ENCODE measurements around the gene BLOC1S4. TPM values are rescaled to one million over a fixed set of nuclear protein-coding genes. Genes with fewer than 3 reads are reported as not detected.

Gene BLOC1S4
- polyA plus RNA-seq, 1 of the 3 experiments (the other 2 are of a cell fraction), result 22.1 TPM

- H3K4me2 ChIP-seq, result no peak overlapping the region
- TF ChIP-seq RAD21 (IDR thresholded peaks at IDR 0.05; ENCODE audit: low read length) (no peak), ELF1 (IDR thresholded peaks at IDR 0.05) (no peak), JUND (IDR thresholded peaks at IDR 0.05) (no peak), TCF12 (IDR thresholded peaks at IDR 0.05) (no peak), USF2 (IDR thresholded peaks at IDR 0.05; ENCODE audit: borderline replicate concordance, low read depth, low read length) (no peak), GABPA (IDR thresholded peaks at IDR 0.05; ENCODE audit: low read depth) (no peak), FOXJ3 (CRISPR knock-in tag; IDR thresholded peaks at IDR 0.05) (no peak), POLR2AphosphoS5 (IDR thresholded peaks at IDR 0.05; ENCODE audit: low read depth, low read length) (no peak), SMC3 (IDR thresholded peaks at IDR 0.05; ENCODE audit: low read depth, low read length) (no peak), CHD2 (IDR thresholded peaks at IDR 0.05; ENCODE audit: low read length, partially characterized antibody) (no peak), MXI1 (IDR thresholded peaks at IDR 0.05; ENCODE audit: low read depth, low read length) (no peak)
- TF ChIP-seq, protein P1, sequence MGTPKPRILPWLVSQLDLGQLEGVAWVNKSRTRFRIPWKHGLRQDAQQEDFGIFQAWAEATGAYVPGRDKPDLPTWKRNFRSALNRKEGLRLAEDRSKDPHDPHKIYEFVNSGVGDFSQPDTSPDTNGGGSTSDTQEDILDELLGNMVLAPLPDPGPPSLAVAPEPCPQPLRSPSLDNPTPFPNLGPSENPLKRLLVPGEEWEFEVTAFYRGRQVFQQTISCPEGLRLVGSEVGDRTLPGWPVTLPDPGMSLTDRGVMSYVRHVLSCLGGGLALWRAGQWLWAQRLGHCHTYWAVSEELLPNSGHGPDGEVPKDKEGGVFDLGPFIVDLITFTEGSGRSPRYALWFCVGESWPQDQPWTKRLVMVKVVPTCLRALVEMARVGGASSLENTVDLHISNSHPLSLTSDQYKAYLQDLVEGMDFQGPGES (IDR thresholded peaks at IDR 0.05; ENCODE audit: low read depth, low read length), result no peak
- TF ChIP-seq, protein P2, sequence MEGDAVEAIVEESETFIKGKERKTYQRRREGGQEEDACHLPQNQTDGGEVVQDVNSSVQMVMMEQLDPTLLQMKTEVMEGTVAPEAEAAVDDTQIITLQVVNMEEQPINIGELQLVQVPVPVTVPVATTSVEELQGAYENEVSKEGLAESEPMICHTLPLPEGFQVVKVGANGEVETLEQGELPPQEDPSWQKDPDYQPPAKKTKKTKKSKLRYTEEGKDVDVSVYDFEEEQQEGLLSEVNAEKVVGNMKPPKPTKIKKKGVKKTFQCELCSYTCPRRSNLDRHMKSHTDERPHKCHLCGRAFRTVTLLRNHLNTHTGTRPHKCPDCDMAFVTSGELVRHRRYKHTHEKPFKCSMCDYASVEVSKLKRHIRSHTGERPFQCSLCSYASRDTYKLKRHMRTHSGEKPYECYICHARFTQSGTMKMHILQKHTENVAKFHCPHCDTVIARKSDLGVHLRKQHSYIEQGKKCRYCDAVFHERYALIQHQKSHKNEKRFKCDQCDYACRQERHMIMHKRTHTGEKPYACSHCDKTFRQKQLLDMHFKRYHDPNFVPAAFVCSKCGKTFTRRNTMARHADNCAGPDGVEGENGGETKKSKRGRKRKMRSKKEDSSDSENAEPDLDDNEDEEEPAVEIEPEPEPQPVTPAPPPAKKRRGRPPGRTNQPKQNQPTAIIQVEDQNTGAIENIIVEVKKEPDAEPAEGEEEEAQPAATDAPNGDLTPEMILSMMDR (IDR thresholded peaks at IDR 0.05), result no peak
- TF ChIP-seq, protein P3, sequence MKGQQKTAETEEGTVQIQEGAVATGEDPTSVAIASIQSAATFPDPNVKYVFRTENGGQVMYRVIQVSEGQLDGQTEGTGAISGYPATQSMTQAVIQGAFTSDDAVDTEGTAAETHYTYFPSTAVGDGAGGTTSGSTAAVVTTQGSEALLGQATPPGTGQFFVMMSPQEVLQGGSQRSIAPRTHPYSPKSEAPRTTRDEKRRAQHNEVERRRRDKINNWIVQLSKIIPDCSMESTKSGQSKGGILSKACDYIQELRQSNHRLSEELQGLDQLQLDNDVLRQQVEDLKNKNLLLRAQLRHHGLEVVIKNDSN (IDR thresholded peaks at IDR 0.05; ENCODE audit: borderline replicate concordance, low read depth), result no peak
- TF ChIP-seq, protein P4, sequence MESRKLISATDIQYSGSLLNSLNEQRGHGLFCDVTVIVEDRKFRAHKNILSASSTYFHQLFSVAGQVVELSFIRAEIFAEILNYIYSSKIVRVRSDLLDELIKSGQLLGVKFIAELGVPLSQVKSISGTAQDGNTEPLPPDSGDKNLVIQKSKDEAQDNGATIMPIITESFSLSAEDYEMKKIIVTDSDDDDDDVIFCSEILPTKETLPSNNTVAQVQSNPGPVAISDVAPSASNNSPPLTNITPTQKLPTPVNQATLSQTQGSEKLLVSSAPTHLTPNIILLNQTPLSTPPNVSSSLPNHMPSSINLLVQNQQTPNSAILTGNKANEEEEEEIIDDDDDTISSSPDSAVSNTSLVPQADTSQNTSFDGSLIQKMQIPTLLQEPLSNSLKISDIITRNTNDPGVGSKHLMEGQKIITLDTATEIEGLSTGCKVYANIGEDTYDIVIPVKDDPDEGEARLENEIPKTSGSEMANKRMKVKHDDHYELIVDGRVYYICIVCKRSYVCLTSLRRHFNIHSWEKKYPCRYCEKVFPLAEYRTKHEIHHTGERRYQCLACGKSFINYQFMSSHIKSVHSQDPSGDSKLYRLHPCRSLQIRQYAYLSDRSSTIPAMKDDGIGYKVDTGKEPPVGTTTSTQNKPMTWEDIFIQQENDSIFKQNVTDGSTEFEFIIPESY (IDR thresholded peaks at IDR 0.05; ENCODE audit: borderline replicate concordance, low read depth), result no peak
- no peaks in the 10 kb centered on the region for H3K9me2 ChIP-seq
- no peak overlapping the region for H3K27ac ChIP-seq (ENCODE audit: low read depth in 2 of 2, low read length in 1 of 2)
- H2AFZ ChIP-seq (ENCODE audit: low read depth), result no peak overlapping the region
- POLR2A ChIA-PET, result interaction anchor here (1.1 to 1.8 kb wide), 2 partner anchors 19 to 30 kb away, joined by 3 to 4 read pairs; a partner anchor contains a TSS
- DNase-seq, result no peak
- H3K4me1 ChIP-seq (ENCODE audit: control insufficient read depth in 1 of 2, insufficient read depth in 2 of 2, low read depth in 1 of 2, low read length in 1 of 2), result peaks cover 19 to 20% of the 10 kb centered on the region in 2 experiments; a peak in 3 of 4 replicates
- H4K20me1 ChIP-seq (ENCODE audit: insufficient read depth), result no peaks in the 10 kb centered on the region
- no peak overlapping the region for H3K4me3 ChIP-seq (ENCODE audit: low read depth in 2 of 2, low read length in 1 of 2)
- H3K36me3 ChIP-seq (replicated peaks in 1 of 2; ENCODE audit: control insufficient read depth in 1 of 2, insufficient read depth in 2 of 2, low read length in 1 of 2), result no peaks in the 10 kb centered on the region
- H3K9ac ChIP-seq, result no peak overlapping the region
- H3K27me3 ChIP-seq (ENCODE audit: insufficient read depth), result no peaks in the 10 kb centered on the region
- 92% methylated on average over 2 of the region's 3 CpGs for WGBS (ENCODE audit: low lambda C conversion rate)
- H3K9me3 ChIP-seq, result no peaks in the 10 kb centered on the region
- H3K79me2 ChIP-seq (ENCODE audit: insufficient read depth), result no peaks in the 10 kb centered on the region
- H3F3A ChIP-seq (replicated peaks; ENCODE audit: insufficient read depth), result peaks cover 6% of the 10 kb centered on the region
- CTCF ChIA-PET, result no interaction called here
These were observed 23.2 kb upstream of the BLOC1S4 start for GRCh38 chr4:6692806-6693205.
